ENCODE results near the gene RNMT.

DNA sequence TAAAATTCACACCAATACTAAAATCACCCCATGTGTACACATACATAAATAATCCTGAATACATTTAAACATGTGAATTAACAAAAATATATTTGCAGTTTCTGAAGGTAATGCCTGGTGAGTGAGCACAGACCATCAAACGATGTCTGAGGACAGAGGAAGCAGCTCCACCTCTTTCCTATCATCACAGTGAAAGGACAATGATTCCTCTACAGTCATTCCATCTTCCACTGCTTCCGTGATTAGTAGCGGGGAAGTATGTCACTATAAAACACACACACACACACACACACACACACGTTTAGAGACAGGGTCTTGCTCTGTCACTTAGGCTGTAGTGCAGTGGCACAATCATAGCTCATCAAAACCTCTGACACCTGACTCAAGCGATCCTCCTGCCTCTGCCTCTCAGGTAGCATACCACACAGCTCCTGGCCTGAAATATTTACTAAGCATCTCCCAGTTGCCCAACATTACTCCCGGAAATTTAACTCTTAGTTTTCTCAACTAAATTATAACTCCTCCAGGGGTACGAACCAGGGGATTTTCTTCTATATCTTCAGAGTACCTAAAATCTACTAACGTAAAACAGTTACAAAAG lies 12.9 kb upstream of the RNMT start:
- TF ChIP-seq GATA2 (IDR thresholded peaks at IDR 0.05; ENCODE audit: low read depth, low read length) (no peak), GATA3 (IDR thresholded peaks at IDR 0.05; ENCODE audit: low read depth, low read length) (no peak)

All from SH-SY5Y (cell line).